Fibroblast of pulmonary artery (primary cell): ENCODE results near the gene CCDC183.

ENCODE experiments used
- DNase-seq: peaks from one replicate; pipeline ENCODE4 v3.0.0-alpha.2; 2010; ENCODE audit warnings: low read depth
- H3K4me3 ChIP-seq: replicated peaks from 2 replicates; pipeline ENCODE4 v1.5.1; 2011; ENCODE audit warnings: low read depth, mild to moderate bottlenecking, control low read depth, low read length, moderate library complexity
- TF ChIP-seq, protein P1 (sequence below): IDR thresholded peaks from 2 replicates; pipeline ENCODE4 v1.5.1; 2011; ENCODE audit warnings: mild to moderate bottlenecking, control low read depth, low read length, inconsistent platforms; ENCODE audit errors: missing control alignments

CCDC183 gene

GRCh38 chr9:136853596-136854112 is 57.5 kb downstream of the CCDC183 start:
- TF ChIP-seq, protein P1, sequence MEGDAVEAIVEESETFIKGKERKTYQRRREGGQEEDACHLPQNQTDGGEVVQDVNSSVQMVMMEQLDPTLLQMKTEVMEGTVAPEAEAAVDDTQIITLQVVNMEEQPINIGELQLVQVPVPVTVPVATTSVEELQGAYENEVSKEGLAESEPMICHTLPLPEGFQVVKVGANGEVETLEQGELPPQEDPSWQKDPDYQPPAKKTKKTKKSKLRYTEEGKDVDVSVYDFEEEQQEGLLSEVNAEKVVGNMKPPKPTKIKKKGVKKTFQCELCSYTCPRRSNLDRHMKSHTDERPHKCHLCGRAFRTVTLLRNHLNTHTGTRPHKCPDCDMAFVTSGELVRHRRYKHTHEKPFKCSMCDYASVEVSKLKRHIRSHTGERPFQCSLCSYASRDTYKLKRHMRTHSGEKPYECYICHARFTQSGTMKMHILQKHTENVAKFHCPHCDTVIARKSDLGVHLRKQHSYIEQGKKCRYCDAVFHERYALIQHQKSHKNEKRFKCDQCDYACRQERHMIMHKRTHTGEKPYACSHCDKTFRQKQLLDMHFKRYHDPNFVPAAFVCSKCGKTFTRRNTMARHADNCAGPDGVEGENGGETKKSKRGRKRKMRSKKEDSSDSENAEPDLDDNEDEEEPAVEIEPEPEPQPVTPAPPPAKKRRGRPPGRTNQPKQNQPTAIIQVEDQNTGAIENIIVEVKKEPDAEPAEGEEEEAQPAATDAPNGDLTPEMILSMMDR: no peak
- no peak overlapping the region for H3K4me3 ChIP-seq
- no peak for DNase-seq

DNA sequence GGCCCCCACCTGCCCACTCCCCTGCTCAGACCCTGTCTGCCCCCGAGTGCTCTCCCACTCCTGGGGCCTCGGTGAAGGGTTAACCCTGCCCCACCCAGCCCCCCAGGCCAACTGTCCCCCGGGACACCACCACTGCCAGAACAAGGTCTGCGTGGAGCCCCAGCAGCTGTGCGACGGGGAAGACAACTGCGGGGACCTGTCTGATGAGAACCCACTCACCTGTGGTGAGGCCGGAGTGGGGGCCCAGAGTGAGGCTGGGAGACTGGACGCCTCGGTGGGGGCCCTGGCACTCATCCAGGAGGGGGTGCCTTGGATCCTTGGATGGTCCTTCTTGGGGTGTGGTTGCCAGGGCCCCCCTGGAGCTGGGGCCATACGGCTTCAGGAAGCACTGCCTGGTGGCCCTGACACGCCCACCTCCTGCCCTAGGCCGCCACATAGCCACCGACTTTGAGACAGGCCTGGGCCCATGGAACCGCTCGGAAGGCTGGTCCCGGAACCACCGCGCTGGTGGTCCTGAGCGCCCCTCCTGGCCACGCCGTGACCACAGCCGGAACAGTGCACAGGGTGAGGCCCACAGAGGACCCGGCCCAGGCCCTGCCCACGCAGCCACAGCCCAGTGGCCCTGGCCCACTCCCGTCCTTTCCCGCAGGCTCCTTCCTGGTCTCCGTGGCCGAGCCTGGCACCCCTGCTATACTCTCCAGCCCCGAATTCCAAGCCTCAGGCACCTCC is 58.1 kb downstream of the CCDC183 start:
- TF ChIP-seq, protein P1: no peak
- H3K4me3 ChIP-seq: no peak overlapping the region
- DNase-seq: no peak

DNA sequence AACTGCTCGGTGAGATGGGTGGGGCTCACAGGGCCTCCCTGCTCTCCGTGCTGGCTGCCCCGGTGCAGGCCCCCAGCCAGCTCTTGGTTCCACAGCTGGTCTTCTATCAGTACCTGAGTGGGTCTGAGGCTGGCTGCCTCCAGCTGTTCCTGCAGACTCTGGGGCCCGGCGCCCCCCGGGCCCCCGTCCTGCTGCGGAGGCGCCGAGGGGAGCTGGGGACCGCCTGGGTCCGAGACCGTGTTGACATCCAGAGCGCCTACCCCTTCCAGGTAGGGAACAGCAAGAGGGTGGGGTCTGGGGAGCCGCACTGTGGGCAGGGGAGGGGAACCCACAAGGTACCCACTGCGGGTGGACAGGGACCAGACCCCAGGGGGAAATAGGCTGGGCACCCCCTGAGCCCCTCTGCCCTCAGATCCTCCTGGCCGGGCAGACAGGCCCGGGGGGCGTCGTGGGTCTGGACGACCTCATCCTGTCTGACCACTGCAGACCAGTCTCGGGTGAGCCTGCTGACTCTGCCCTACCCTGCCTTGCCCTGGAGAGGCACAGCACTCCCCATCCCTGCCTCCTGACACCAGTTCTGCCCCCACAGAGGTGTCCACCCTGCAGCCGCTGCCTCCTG is 58.8 kb downstream of the CCDC183 start:
- H3K4me3 ChIP-seq: no peak overlapping the region
- no peak for DNase-seq
- TF ChIP-seq, protein P1: no peak

DNA sequence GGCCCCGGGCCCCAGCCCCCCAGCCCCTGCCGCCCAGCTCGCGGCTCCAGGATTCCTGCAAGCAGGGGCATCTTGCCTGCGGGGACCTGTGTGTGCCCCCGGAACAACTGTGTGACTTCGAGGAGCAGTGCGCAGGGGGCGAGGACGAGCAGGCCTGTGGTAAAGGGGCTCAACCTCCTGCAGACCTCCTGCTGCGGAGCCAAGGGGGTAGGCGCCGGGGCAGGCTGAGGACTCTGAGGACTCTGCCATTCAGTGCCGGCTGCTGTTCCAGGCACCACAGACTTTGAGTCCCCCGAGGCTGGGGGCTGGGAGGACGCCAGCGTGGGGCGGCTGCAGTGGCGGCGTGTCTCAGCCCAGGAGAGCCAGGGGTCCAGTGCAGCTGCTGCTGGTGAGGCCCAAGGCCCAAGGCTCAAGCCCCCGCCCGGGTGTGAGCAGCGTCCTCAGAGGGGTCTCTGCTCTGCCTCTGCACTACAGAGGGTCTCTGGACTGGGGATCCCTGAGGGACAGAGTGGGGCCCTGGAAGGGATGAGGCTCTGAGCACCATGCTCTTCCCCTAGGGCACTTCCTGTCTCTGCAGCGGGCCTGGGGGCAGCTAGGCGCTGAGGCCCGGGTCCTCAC is 59.4 kb downstream of the CCDC183 start:
- no peak overlapping the region for H3K4me3 ChIP-seq
- no peak for DNase-seq
- TF ChIP-seq, protein P1: no peak

DNA sequence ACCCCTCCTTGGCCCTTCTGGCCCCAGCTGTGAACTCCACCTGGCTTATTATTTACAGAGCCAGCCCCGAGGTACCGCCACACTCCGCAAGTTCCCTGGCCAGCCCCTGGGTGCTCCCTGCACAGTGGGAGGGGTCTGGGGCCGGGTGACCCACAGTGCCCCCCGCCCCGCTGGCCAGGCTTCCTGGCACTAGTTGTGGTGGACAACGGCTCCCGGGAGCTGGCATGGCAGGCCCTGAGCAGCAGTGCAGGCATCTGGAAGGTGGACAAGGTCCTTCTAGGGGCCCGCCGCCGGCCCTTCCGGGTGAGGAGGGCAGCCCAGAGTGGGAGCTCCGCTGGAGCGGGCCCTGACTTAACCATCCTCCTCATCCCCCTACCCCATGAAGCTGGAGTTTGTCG is 59.9 kb downstream of the CCDC183 start:
- no peak overlapping the region for H3K4me3 ChIP-seq
- TF ChIP-seq, protein P1: no peak
- DNase-seq: no peak

DNA sequence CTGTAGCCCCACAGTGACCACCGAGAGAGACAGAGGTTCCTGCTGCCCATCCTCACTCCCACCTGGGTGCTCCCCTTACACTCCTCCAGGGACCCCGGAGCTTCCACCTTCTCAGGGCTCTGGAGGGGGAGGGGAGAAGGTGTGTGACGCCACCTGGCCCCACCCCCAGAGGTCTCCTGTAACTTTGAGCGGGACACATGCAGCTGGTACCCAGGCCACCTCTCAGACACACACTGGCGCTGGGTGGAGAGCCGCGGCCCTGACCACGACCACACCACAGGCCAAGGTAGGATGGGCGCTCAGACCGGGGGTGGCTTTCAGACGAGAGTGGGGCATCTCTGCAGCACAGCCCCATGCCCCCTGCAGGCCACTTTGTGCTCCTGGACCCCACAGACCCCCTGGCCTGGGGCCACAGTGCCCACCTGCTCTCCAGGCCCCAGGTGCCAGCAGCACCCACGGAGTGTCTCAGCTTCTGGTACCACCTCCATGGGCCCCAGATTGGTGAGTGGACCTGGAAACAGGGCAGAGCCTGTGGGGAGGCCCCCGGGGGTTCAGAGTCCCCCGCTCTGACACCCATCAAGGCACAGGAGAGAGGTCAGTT is 60.5 kb downstream of the CCDC183 start:
- TF ChIP-seq, protein P1: no peak
- no peak for DNase-seq
- H3K4me3 ChIP-seq: no peak overlapping the region
